Skeletal muscle tissue (tissue), 4 donors: ENCODE results near the gene C10orf71. TPM values are rescaled to one million over a fixed set of nuclear protein-coding genes. Genes with fewer than 3 reads are reported as not detected.

ENCODE experiments used
- H3K27ac ChIP-seq: one replicate; pipeline ENCODE4 v1.7.0; 2013; ENCODE audit warnings: mild to moderate bottlenecking, low read depth, low read length, inconsistent platforms
- H3K27me3 ChIP-seq, 3 donors: one replicate each; pipeline ENCODE4 v1.7.0; 2013; ENCODE audit warnings: low read length in 3 of 3; ENCODE audit not compliant: control insufficient read depth in 3 of 3, insufficient read depth in 3 of 3
- H3K36me3 ChIP-seq, 3 donors: one replicate each; pipeline ENCODE4 v1.7.0; 2013; ENCODE audit warnings: low read length in 3 of 3; ENCODE audit not compliant: control insufficient read depth in 3 of 3, insufficient read depth in 3 of 3
- H3K4me1 ChIP-seq, 3 donors: one replicate each; pipeline ENCODE4 v1.7.0; 2013; ENCODE audit warnings: low read length in 3 of 3, mild to moderate bottlenecking in 3 of 3; ENCODE audit not compliant: control insufficient read depth in 3 of 3, insufficient read depth in 3 of 3
- H3K4me3 ChIP-seq, 3 donors: one replicate each; pipeline ENCODE4 v1.7.0; 2013; ENCODE audit warnings: low read length in 3 of 3
- H3K9ac ChIP-seq, 3 donors: one replicate each; pipeline ENCODE4 v1.7.0; 2013; ENCODE audit warnings: low read length in 3 of 3, mild to moderate bottlenecking in 3 of 3, moderate library complexity in 2 of 3, low read depth in 1 of 3
- H3K9me3 ChIP-seq, 3 donors: one replicate each; pipeline ENCODE4 v1.7.0; 2013; ENCODE audit warnings: low read length in 3 of 3; ENCODE audit not compliant: control insufficient read depth in 3 of 3
- total RNA-seq: library from RNA; depleted of rRNA; stranded (reverse); fragments of >200 nt; gene quantifications from one replicate; pipeline ENCODE4 v1.2.3, GENCODE V29; 2014
- donor health status: Osteomylitis.

C10orf71 gene
- total RNA-seq, 1 donor from 2014 or later: 4.7 TPM

DNA sequence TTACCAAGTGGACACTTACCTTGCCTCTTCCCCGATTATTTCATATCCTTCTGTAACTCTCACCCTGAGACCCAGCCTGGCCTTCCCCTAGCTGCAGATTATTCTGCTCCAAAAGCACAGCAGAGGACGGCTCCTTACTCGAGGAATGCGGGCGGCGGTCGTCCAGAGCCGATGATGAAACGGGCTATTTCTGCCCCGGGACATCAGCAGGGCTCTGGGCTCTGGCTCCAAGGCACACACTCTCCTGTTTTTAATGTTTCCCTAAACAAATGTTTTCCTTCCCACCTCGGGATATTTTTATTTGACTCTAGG, 343 bp upstream of the C10orf71 start:
- Histone ChIP-seq H3K27me3 (no peaks in the 10 kb centered on the region), H3K4me1 (peaks cover 71 to 84% (median 73%) of the 10 kb centered on the region in 3 donors), H3K27ac (peak overlapping the region; percentile 99), H3K9ac (peak overlapping the region; percentile 95 to 99 (median 98)), H3K9me3 (no peaks in the 10 kb centered on the region), H3K4me3 (peak overlapping the region; percentile 90 to 97 (median 95)), H3K36me3 (peaks cover 5 to 36% (median 10%) of the 10 kb centered on the region in 3 donors)

DNA sequence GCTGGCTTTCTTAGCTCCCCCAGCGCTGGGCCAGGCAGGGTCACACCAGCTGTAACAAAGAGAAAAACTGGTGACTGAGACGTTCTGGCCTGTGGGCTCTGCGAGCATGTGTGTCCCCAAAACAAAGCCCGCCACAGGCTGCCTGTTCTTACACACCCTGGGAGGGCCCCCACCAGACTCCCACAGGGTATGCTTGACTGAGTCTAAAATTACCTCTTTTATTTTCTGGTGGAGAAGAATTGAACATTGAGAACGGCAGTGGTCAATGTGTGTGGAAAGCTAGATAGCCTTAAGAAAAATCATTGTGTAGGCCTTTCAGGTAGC, 808 bp downstream of the C10orf71 start:
- Histone ChIP-seq H3K27ac (peak overlapping the region; percentile 99), H3K4me3 (peak overlapping the region; percentile 90 to 97 (median 95)), H3K4me1 (peaks cover 72 to 85% (median 74%) of the 10 kb centered on the region in 3 donors), H3K9ac (peak overlapping the region; percentile 95 to 99 (median 98)), H3K27me3 (no peaks in the 10 kb centered on the region), H3K9me3 (no peaks in the 10 kb centered on the region), H3K36me3 (peaks cover 14 to 47% (median 18%) of the 10 kb centered on the region in 3 donors)

DNA sequence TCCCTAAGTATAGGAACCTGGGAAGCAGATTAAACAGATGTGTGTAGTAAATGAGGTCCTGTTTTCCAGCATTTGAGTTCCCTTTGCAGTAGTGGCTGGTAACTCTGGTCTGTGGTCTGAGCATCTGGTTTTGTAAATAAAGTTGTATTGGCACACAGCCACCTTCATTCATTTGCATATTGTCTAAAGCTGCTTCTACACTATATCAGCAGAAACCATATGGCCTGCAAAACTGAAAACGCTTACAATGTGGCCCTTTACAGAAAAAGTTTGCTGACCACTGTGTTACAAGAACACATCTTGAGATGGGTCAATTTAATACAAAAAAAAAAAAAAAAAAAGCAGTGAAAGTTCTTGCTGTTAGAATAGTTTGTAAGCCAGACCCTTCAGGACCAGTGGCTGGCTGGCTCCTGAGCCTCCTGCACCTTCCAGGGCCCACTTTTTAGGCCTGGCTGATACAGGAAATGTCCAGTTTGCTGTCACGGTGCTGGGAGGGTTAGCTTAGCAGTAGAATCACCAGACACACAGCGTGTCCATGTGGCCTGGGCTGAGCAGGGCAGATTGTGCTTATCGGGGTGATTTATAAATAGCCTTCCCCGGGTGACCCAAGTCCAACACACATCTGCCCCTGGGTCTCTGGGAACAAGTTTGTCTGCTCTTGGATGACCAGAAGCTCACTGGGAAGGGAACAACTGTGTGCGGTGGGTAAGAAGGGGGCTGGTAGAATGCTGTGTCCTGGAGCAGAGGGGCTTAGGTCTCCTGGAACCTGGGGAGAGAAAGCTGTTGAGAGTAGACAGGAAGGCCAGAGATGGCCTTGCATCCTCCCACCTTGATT, 1.4 kb downstream of the C10orf71 start:
- peaks cover 14 to 51% (median 20%) of the 10 kb centered on the region in 3 donors for H3K36me3 ChIP-seq
- peak overlapping the region; percentile 99 for H3K27ac ChIP-seq

DNA sequence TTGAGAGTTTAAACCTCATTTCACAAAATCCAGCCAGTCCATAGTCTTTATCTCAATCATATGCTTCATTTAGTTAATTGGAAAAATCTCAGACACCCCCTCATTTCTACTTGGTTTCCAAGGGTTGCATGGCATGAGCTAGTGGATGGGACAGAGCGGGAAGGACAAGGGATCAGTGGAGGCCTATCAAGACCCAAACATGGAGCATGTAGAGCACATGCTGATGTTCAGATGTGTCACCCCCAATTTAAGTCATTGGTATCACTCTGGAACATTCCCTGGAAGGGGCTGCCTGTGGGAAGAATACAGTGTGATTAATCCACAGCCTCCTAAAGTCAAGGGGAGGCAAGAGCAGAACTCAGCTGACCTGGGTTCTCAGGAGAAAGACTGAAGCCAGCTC, 2.3 kb downstream of the C10orf71 start:
- Histone ChIP-seq H3K4me1 (peaks cover 64 to 83% (median 70%) of the 10 kb centered on the region in 3 donors), H3K9ac (peak overlapping the region; percentile 95 to 99 (median 98)), H3K36me3 (peaks cover 18 to 58% (median 21%) of the 10 kb centered on the region in 3 donors), H3K4me3 (peak overlapping the region; percentile 90 to 97 (median 95)), H3K9me3 (no peaks in the 10 kb centered on the region), H3K27ac (peak overlapping the region; percentile 99), H3K27me3 (no peaks in the 10 kb centered on the region)

More for the DNA sequence above, 1.4 kb downstream of the C10orf71 start:
- no peaks in the 10 kb centered on the region for H3K9me3 ChIP-seq
- H3K9ac ChIP-seq: peak overlapping the region; percentile 95 to 99 (median 98)
- H3K4me1 ChIP-seq: peaks cover 71 to 83% (median 74%) of the 10 kb centered on the region in 3 donors
- H3K27me3 ChIP-seq: no peaks in the 10 kb centered on the region
- H3K4me3 ChIP-seq: peak overlapping the region; percentile 90 to 97 (median 95)

DNA sequence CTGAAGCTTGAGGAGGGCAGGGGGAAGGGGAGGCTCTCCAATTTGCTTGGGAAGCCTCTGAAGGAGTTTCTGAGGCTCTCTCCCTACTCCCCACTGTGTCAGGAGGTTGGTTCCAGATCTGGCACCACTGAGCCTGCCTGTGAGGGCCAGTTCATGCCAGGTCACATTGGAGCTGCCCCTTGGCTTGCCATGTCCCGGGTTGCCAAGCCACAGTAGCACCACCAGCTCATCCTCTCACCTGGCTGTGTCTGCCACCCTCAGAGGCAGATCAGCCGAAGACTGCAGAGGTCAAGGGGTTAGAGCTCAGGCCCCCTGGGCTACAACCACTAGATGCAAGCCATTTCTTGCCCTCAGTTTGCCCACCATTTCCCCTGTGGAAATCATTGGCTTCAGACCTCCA, 3.1 kb downstream of the C10orf71 start:
- peaks cover 64 to 83% (median 72%) of the 10 kb centered on the region in 3 donors for H3K4me1 ChIP-seq
- H3K9me3 ChIP-seq: no peaks in the 10 kb centered on the region
- H3K27me3 ChIP-seq: no peaks in the 10 kb centered on the region
- peak overlapping the region; percentile 95 to 99 (median 98) for H3K9ac ChIP-seq
- peaks cover 25 to 66% (median 27%) of the 10 kb centered on the region in 3 donors for H3K36me3 ChIP-seq
- H3K4me3 ChIP-seq: peak overlapping the region; percentile 90 to 97 (median 95)
- H3K27ac ChIP-seq: peak overlapping the region; percentile 99

DNA sequence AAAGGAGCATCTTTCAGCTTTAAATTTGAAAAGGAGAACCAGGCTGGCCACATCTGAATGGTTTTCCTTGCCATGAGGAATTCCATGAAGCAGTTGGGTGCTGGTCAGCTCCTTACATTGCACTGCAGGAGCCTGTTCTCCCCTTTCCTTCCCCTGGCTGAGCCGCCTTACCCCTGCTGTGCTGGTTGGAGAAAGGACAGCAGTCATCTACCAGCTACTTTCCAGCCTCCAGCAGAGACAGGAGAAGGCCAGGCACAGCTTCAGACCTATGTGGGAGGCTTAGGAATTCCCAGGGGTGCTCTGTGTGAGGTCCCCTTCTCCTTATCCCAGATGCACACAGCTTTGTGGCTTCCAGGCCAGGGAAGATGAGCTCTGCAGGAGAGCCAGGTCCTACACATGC, 4.7 kb downstream of the C10orf71 start:
- H3K9me3 ChIP-seq: no peaks in the 10 kb centered on the region
- peaks cover 39 to 82% (median 43%) of the 10 kb centered on the region in 3 donors for H3K36me3 ChIP-seq
- peaks cover 64 to 85% (median 78%) of the 10 kb centered on the region in 3 donors for H3K4me1 ChIP-seq
- H3K9ac ChIP-seq: peak overlapping the region; percentile 7 to 98 (median 55)
- peak overlapping the region; percentile 99 for H3K27ac ChIP-seq
- H3K4me3 ChIP-seq: peak overlapping the region; percentile 31 to 97 (median 38)
- H3K27me3 ChIP-seq: no peaks in the 10 kb centered on the region

DNA sequence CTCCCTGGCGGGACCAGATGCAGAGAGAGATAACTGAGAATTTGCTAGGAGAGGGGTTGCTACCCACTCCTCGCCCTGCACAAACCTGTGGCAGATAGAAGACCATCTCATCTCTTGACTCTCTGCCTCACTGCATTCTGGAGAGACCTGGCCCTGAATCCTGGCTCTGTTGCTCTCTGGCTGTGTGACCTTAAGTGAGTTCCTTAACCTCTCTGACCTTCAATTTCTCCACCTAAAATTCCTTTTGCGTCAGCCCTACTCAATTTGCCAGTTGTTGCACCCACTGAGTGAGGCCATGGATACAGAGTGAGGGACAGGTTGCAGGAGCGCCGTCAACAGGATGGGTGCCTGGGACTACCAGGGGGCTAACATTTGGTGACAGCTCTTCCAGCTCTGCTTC, 5.2 kb downstream of the C10orf71 start:
- H3K4me1 ChIP-seq: peaks cover 60 to 87% (median 78%) of the 10 kb centered on the region in 3 donors
- H3K27me3 ChIP-seq: no peaks in the 10 kb centered on the region
- peak overlapping the region; percentile 99 for H3K27ac ChIP-seq
- H3K9ac ChIP-seq: peak overlapping the region; percentile 55 to 98 (median 55)
- H3K4me3 ChIP-seq: peak overlapping the region; percentile 31 to 97 (median 38)
- peaks cover 43 to 85% (median 47%) of the 10 kb centered on the region in 3 donors for H3K36me3 ChIP-seq
- H3K9me3 ChIP-seq: no peaks in the 10 kb centered on the region

DNA sequence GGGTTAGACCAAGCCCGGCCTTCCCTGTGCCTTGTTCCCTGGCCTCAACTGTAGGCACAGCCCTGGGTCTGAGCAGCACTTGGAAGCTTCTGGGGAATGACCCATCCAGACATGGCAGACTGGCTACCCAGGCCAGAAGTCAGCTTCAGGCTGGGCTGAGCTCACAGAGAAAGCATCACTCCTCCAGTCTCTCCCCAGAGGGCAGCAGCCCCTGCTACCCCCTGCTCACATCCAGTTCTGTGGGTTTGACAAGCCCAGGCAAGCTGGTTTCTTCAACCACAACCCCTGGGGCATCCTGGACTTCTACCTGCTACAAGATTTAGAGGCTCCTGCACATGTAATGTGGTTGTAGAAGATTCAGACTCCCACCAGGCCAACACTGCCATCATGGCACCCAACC, 9.0 kb downstream of the C10orf71 start:
- H3K27me3 ChIP-seq: no peaks in the 10 kb centered on the region
- no peak overlapping the region for H3K4me3 ChIP-seq
- H3K9ac ChIP-seq: peak overlapping the region in 1 of 3 donors; percentile 41
- no peak overlapping the region for H3K27ac ChIP-seq
- H3K9me3 ChIP-seq: no peaks in the 10 kb centered on the region
- H3K36me3 ChIP-seq: peaks cover 60 to 82% (median 63%) of the 10 kb centered on the region in 3 donors
- peaks cover 48 to 89% (median 81%) of the 10 kb centered on the region in 3 donors for H3K4me1 ChIP-seq

DNA sequence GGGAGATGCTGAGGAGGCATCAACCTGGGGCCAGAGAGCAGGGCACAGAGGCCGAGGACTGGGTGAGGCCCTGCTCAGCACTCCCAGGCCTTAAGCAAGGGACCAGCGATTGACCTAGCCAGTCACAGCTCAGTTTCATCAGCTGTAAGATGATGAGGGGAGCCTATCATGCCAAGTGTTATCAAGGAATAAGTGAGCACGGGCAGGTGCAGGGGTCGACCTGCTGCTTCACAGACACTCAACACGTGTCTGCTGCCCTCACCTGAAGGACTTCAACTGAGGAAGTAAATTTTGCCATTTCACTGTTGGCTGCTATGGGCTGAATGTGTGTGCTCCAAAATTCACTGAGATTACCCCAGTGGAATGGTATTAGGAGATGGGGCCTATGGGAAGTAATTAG, 9.9 kb downstream of the C10orf71 start:
- no peak overlapping the region for H3K27ac ChIP-seq

More for the DNA sequence above, 9.9 kb downstream of the C10orf71 start:
- Histone ChIP-seq H3K9ac (no peak overlapping the region), H3K4me3 (no peak overlapping the region), H3K9me3 (no peaks in the 10 kb centered on the region), H3K36me3 (peaks cover 53 to 77% (median 56%) of the 10 kb centered on the region in 3 donors), H3K4me1 (peaks cover 48 to 89% (median 81%) of the 10 kb centered on the region in 3 donors), H3K27me3 (no peaks in the 10 kb centered on the region)
